PFSK-1 (cell line): ENCODE data around the gene BPI.

Experiments used
- POLR2AphosphoS5 ChIP-seq: IDR thresholded peaks from 2 replicates; pipeline ENCODE4 v1.6.1; 2012; ENCODE audit warnings: low read depth, mild to moderate bottlenecking, control low read depth, low read length, moderate library complexity
- SIN3A ChIP-seq: IDR thresholded peaks from 2 replicates; pipeline ENCODE4 v1.6.1; 2012; ENCODE audit warnings: mild to moderate bottlenecking, low read length, moderate library complexity, borderline replicate concordance; ENCODE audit not compliant: insufficient read depth
- TF ChIP-seq, protein P1 (sequence below), 2 experiments: IDR thresholded peaks; 2 replicates each; pipeline versions ENCODE4 v1.6.1 to v1.8.0; 2011 to 2012; ENCODE audit warnings: low read depth in 2 of 2, low read length in 2 of 2, control low read depth in 1 of 2, inconsistent platforms in 1 of 2, mild to moderate bottlenecking in 1 of 2, moderate library complexity in 1 of 2; ENCODE audit not compliant: insufficient read depth in 1 of 2

DNA sequence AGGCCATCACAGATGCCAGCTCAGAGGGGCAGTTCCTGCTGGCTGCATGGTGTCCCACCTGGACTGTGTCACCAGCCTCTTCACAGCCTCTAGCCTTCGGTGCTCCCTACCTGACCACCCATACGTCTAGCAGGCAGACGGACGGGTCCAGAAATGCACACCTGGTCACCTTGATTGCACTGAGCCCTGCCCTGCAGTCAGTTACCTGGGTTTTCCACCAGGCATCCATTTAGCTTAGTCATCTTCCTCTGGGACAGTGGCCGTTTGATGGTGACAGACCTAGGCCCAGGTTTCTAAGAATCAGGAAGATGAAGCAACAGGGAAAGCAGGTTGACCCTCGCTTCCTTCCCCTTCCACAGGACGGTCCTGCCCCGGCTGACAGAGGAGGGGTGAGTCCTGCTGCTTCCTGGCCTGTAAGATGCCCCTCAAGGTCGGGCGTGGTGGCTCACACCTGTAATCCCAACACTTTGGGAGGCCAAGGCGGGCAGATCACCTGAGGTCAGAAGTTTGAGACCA, 9.8 kb upstream of the BPI start:
- TF ChIP-seq, protein P1, sequence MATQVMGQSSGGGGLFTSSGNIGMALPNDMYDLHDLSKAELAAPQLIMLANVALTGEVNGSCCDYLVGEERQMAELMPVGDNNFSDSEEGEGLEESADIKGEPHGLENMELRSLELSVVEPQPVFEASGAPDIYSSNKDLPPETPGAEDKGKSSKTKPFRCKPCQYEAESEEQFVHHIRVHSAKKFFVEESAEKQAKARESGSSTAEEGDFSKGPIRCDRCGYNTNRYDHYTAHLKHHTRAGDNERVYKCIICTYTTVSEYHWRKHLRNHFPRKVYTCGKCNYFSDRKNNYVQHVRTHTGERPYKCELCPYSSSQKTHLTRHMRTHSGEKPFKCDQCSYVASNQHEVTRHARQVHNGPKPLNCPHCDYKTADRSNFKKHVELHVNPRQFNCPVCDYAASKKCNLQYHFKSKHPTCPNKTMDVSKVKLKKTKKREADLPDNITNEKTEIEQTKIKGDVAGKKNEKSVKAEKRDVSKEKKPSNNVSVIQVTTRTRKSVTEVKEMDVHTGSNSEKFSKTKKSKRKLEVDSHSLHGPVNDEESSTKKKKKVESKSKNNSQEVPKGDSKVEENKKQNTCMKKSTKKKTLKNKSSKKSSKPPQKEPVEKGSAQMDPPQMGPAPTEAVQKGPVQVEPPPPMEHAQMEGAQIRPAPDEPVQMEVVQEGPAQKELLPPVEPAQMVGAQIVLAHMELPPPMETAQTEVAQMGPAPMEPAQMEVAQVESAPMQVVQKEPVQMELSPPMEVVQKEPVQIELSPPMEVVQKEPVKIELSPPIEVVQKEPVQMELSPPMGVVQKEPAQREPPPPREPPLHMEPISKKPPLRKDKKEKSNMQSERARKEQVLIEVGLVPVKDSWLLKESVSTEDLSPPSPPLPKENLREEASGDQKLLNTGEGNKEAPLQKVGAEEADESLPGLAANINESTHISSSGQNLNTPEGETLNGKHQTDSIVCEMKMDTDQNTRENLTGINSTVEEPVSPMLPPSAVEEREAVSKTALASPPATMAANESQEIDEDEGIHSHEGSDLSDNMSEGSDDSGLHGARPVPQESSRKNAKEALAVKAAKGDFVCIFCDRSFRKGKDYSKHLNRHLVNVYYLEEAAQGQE (IDR thresholded peaks at IDR 0.05; ENCODE audit: insufficient read depth in 1 of 2, low read depth in 2 of 2, low read length in 2 of 2): no peak
- no peak for TF ChIP-seq POLR2AphosphoS5
- TF ChIP-seq SIN3A: no peak
